B cell (primary cell): ENCODE measurements around the gene HNRNPU.

Experiments
- CTCF ChIP-seq: fragments of 200-600 bp; IDR thresholded peaks from one replicate; pipeline ENCODE4 v1.8.0; 2022; ENCODE audit warnings: antibody characterized with exemption, mild to moderate bottlenecking
- EZH2 ChIP-seq: IDR thresholded peaks from 2 replicates; pipeline ENCODE4 v1.6.1; 2012; ENCODE audit warnings: borderline replicate concordance, low read depth, mild to moderate bottlenecking, moderate library complexity, low read length; ENCODE audit not compliant: insufficient read depth, poor library complexity, severe bottlenecking

- TF ChIP-seq CTCF (peak; percentile 13), EZH2 (no peak)
These were observed 28.8 kb downstream of the HNRNPU start, which contains the start of gene COX20 for GRCh38 chr1:244835276-244836134.
